GM18507 (cell line): ENCODE data around the gene LIME1.

Source experiments
- DNase-seq: peaks from one replicate; pipeline ENCODE4 v3.0.0; 2011; ENCODE audit warnings: low read depth; ENCODE audit not compliant: insufficient read length; ENCODE audit errors: extremely low spot score
- FAIRE-seq: peaks from 2 replicates; lab custom pipeline; 2011; peaks lifted over from hg19 to GRCh38; lab: Jason Lieb, UNC

The LIME1 gene

GRCh38 chr20:63696628-63697356 lies 39.7 kb upstream of the LIME1 start, which contains the start of gene TNFRSF6B:
TSS of gene TNFRSF6B (plus strand) at chr20:63696652. CDS start at chr20:63696768, 116 bp downstream.
- FAIRE-seq: no peak
- no peak for DNase-seq

DNA sequence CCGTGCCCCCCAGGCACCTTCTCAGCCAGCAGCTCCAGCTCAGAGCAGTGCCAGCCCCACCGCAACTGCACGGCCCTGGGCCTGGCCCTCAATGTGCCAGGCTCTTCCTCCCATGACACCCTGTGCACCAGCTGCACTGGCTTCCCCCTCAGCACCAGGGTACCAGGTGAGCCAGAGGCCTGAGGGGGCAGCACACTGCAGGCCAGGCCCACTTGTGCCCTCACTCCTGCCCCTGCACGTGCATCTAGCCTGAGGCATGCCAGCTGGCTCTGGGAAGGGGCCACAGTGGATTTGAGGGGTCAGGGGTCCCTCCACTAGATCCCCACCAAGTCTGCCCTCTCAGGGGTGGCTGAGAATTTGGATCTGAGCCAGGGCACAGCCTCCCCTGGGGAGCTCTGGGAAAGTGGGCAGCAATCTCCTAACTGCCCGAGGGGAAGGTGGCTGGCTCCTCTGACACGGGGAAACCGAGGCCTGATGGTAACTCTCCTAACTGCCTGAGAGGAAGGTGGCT lies 39.1 kb upstream of the LIME1 start:
- DNase-seq: no peak
- FAIRE-seq: no peak

GRCh38 chr20:63697868-63698545 lies 38.5 kb upstream of the LIME1 start:
- DNase-seq (no peak), FAIRE-seq (no peak)

GRCh38 chr20:63698739-63699465 lies 37.6 kb upstream of the LIME1 start:
- no peak for FAIRE-seq
- DNase-seq: no peak

- DNase-seq (no peak), FAIRE-seq (no peak)
Observed at GRCh38 chr20:63699466-63700198, 36.8 kb upstream of the LIME1 start.

- DNase-seq (no peak), FAIRE-seq (no peak)
Observed at GRCh38 chr20:63700199-63701050, 36.0 kb upstream of the LIME1 start.

GRCh38 chr20:63701051-63701328 lies 35.5 kb upstream of the LIME1 start:
- FAIRE-seq (no peak), DNase-seq (no peak)

DNA sequence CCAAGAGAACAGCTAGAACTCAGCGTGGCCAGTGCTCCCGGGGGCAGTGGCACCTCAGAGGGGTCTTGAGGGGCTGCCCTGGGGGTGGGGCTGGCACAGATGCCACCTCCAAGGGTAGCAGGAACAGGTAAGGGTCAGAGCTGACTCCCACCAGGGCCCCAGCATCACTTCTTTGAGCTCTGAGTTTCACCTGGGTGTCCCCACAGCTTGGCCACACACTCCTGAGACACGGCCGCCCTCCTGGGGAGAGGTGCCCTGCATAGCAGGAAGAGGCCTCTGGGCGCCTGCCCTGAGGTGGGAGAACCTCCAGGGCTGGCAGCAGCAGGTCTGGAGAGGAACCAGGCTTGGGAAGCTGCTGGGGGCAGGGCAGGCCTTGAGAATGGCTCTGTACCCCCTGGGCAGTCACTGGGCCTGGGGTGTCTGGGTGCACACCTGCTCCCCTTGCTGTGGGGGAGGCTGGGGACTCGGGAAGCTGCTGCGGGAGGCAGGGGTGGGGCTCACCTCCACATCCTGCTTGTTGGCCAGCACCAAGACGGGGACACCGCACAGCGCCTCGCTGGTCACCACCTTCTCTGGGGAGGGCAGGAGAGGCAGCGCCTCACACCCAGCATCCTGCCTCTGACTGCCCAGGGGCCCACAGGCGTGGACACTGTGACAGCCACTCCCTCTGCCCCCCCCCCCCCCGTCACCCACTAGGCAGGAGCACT lies 35.0 kb upstream of the LIME1 start:
- FAIRE-seq: no peak
- no peak for DNase-seq

GRCh38 chr20:63702036-63702665 lies 34.3 kb upstream of the LIME1 start:
- FAIRE-seq (no peak), DNase-seq (no peak)

DNA sequence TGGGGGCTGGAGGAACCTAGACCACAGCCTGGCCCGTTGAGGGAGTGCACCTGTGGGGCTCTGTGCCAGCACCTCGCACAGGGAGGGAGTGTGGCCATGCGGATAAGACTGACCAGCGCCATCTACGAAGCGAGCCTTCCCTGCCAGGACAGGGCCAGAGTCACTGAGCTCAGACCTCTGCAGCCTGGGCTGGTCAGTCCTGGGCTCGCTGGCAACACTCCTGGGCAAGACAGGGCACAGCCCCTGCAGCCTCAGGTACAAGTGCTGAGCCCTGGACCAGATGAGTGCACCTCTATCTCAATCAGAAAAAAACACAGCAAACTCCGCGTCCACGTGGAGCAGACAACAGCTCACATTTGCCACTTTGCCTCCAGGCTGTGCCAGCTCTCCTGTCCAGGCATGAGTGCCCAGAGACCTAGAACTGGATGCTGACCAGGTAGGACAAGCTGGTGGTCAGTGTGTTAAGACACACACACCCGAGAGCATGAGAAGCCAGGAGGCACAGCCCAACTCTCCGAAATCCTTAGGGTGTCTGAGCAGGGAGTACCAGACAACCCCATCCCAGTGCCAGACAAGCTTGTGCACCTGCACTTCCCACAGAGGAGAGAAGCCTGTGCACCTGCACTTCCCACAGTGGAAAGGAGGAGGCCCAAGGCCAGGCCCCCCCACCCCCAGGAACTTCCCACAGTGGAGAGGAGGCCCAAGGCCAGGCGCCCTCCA lies 33.6 kb upstream of the LIME1 start:
- FAIRE-seq (no peak), DNase-seq (no peak)

DNA sequence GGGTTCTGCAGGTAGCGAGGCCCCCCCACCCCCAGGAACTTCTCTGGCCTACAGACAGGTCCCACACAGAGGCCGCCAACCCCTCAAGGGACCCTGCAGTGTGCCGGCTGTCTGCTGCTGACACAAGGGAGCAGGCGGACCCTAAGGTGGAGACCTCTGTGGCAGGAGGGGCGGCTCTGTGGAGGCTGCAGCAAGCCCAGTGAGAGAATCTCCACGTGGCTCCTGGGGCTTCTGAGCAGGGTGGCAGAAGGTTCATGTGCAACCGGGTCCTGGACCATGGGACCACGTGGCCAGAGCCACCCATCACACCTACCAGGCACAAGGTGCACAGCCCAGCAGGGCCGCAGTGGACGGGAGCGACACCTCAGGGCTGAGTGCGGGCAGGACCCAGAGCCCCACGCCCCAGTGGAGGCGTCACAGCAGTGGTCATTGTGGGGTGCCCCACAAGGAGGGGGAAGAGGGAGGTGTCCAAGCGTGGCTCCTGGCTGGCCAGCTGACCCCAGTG lies 32.9 kb upstream of the LIME1 start:
- FAIRE-seq (no peak), DNase-seq (no peak)

- no peak for FAIRE-seq
- no peak for DNase-seq
Observed at GRCh38 chr20:63703976-63704748, 32.3 kb upstream of the LIME1 start.

- DNase-seq (no peak), FAIRE-seq (no peak)
Observed at GRCh38 chr20:63704749-63705117, 31.7 kb upstream of the LIME1 start.

DNA sequence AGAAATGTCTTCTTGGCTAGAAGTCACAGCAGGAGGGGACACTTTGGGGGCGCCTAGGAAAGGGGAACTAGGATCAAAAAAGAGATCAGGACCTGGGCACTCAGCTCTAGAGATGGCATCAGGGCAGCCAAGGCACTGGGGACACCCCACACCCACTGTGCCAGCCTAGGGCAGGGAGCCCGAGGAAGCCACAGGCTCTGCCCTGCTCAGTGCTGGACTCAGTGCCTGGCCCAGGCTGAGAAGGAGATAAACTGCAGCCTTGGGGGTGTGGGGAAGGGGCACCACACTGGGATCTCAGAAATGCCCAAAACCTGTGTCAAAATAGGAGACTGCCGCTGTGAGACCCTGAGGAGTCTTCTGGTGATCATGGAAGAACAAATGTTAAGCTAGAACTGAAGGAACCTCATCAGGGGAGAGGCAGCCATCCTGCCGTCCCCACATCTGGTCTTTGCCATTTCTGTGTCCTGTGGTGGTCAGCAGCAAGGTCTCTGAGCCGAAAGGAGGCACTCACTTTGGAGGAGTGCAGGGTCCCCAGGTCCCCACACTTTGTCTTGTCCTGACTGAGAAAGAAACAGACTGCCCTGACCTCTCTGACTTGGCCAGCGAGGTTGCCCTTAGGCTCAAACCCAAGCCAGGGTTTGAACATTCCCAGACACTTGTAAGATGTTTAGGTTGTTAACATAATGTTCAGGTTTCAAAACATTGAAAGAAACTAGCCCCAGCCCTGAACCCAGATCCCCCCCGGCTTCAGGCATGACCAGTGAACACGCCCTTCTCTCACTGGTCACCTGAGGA lies 31.0 kb upstream of the LIME1 start:
- no peak for DNase-seq
- no peak for FAIRE-seq

- no peak for FAIRE-seq
Observed at GRCh38 chr20:63706027-63706695, 30.3 kb upstream of the LIME1 start.

More at GRCh38 chr20:63706027-63706695, 30.3 kb upstream of the LIME1 start:
- no peak for DNase-seq
